Adipose tissue (tissue), 3 donors: Measurements from ENCODE around the gene TMEM169. TPM values are rescaled to one million over a fixed set of nuclear protein-coding genes. Genes with fewer than 3 reads are reported as not detected.

Source experiments
- H3K27ac ChIP-seq: one replicate; pipeline ENCODE4 v1.5.1; 2013; ENCODE audit warnings: low read depth, low read length
- WGBS, 3 donors: extraction: QIAGEN DNeasy Blood & Tissue Kit; methylation state at CpG; one replicate each; pipeline ENCODE4 v1.1.7; 2013; 5-methylcytosine and 5-hydroxymethylcytosine counted together
- polyA plus RNA-seq, 3 donors: library from polyadenylated mRNA; stranded (reverse); fragments of 200-250 nt; gene quantifications; one replicate each; pipeline ENCODE4 v1.2.3, GENCODE V29; 2013
- donor health status: healthy with polysubstance abuse.
- donor health status: Bipolar disorder and iron deficiency.
- donor health status: healthy.

TMEM169 gene, protein sequence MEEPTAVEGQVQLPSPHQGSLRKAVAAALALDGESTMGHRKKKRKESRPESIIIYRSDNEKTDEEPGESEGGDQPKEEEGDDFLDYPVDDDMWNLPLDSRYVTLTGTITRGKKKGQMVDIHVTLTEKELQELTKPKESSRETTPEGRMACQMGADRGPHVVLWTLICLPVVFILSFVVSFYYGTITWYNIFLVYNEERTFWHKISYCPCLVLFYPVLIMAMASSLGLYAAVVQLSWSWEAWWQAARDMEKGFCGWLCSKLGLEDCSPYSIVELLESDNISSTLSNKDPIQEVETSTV
- under 1 TPM in 2 of 3 donors, not detected in 1; 0.28 to 0.62 TPM for polyA plus RNA-seq

DNA sequence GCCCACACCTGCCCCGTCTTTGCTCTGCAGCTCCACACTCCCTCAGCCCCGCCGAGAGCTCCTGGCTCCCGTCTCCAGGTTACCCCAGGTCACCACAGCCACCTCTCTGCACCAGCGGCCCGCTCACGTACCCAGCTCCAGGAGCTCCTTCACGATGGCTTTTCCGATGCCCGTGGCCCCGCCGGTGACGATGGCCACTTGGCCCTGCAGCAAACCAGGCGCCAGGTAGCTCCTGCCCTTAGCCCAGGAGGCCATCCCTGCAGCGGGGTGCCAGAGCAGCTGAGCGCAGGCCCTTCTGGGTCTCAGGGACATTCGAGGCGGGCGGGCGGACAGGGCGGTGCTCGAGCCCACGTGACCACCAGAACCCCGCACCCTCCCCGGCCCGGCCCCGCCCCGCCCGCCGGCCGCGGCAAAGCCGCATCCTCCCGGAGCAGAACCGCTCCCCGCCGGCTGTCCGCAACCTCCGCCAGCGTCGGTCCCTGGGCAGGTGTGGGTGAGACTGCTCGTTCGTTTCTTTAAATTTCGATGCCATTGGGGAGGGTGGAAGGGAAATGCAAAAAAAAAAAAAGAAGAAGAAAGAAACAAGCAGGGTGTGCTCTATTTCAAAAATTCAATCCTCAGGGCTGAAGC is at the start of gene TMEM169, which contains the start of gene PECR:
Gene TMEM169, plus strand, starts transcription at position 433 of the 630 bp plus-strand sequence. CDS start 14,045 bp downstream, outside the sequence.
Gene PECR, minus strand, starts transcription at position 323 of the 630 bp plus-strand sequence. Its CDS starts 68 bp downstream, at position 255.
- 0 to 1% (median 0%) methylated on average over 44 of the region's 44 CpGs for WGBS, 3 donors
- no peak within 1 kb of the TSS for H3K27ac ChIP-seq

DNA sequence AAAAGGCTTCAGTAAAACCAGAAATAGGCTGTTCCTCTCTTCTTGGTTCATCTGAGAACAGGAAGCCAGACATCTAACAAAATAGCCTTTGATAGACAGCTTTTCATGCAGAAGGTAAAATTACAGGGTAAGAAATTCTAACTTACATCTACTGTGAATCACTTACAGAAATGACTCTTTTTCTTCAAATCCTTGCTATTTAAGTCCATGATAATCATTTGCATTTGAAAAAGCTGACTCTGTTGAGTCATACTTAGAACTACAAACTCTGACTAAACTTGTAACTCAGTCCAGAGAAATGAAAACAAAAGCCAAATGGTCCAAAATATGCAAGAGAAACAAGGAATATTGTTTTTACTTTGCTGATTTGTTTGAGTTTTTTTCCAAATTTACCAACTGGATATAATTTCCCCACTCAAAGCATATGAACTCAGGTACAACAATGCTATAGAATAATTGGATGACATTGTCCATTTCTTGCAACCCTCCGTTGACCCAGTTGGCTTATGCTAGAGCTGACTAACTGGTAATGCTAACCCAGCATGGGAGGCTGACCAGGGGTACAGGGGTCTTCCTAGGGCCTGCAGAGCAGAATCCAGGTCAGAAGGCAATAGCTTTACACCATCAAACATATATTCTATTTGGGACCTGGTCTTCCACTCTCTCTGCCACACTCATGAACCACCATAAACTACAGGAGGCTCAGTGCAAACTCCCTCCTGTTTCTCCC is 49.6 kb upstream of the TMEM169 start:
- 93 to 100% (median 95%) methylated on average over 1 of the region's 1 CpG for WGBS, 3 donors
- H3K27ac ChIP-seq = no peak overlapping the region

DNA sequence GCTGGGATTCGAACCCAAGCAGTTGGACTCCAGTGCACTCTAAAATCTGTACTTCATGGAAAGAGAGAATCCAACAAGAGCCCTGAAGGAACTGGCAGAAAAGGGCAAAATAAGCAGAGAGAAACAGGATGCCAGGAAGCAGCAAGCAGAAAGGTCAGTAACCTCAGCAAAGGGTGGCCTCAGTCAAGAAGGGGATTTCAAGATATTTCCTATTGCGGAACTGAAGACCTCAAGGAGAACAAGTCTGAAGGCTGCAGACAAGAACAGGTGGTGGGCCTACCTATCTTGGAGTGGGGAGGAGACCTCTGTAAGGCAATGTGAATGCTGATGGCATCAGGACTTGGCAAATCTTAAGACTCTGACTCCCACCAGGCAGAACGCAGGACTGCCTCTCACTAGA is 48.3 kb upstream of the TMEM169 start:
- 93 to 98% (median 94%) methylated on average over 3 of the region's 3 CpGs for WGBS, 3 donors
- no peak overlapping the region for H3K27ac ChIP-seq

DNA sequence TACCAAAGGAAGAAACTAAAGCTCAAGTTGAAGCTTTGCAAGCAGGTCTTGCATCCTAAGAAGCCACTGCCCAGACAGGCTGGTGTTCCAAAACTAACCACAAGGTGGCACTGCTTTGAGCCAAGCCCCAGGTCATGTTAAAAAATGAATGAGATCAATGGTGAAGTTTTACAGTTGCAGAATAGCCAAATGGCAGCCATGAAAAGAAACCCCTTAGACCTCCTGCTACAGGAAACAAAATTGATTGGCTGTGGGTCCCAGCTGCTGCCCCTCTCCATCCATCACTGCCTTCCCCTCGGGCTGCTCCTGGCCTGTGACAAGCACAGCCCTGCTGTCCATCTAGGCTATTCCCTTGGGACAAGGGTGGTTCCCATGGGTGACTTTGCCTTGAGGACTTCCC is 47.7 kb upstream of the TMEM169 start:
- H3K27ac ChIP-seq = no peak overlapping the region
- WGBS, 3 donors = 17 to 60% (median 47%) methylated on average over 1 of the region's 1 CpG

DNA sequence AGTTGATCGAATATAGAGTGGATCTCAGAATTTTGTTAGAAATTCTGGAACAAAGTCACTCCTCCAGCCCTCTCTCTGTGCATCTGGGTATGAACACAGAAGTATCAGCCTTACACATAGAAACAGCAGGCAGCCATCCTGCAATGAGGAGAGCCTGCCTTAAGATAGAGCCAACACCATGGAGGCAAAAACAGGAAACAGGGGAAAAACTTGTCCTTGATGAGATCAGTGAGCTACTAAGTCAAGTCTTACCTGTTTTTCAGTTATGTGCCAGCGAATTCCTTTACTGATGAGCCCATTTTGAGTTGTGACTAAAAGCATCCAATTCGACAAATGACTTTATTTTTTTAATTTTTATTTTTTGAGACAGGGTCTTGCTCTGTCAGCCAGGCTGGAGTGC is 41.8 kb upstream of the TMEM169 start:
- 94 to 98% (median 95%) methylated on average over 3 of the region's 3 CpGs for WGBS, 3 donors
- H3K27ac ChIP-seq = no peak overlapping the region

DNA sequence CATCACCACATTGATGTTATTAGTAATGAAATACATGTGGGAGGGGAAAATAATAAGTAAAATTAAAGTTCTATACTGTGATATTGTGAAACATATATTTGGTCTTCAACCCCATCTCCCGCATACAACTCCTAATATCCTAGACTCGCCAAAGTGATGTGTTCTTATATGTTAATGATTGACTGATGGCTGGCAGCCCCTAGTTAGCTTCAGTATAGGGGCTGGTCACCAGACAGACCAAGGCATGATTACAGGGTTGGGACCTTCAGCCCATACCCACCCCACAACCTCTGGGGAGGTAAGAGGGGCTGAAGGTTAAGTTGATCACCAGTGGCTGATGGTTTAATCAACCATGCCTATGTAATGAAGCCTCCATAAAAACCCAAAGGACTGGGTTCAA is 40.3 kb upstream of the TMEM169 start:
- WGBS, 3 donors = 89 to 100% (median 97%) methylated on average over 2 of the region's 2 CpGs
- H3K27ac ChIP-seq = no peak overlapping the region

DNA sequence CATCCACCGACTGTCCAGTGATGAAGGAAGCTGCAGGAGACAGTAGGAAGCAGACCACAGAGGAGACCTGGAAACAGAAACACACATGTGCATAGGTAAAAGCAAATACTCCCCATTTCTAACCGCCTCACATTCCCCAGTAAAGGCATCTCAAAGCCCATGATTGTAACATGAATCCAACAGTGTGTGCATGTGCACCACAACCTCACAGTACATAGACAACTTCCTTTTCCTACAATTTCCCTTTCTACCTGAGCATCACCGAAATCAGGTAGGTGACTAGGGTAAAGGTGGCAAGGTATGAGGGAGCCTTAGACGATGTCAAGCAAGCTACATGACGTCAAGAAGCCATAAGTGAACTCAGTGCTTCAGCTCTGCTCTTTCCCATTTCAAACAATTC is 37.8 kb upstream of the TMEM169 start:
- WGBS, 3 donors = 95% methylated on average over 5 of the region's 5 CpGs
- H3K27ac ChIP-seq = no peak overlapping the region

DNA sequence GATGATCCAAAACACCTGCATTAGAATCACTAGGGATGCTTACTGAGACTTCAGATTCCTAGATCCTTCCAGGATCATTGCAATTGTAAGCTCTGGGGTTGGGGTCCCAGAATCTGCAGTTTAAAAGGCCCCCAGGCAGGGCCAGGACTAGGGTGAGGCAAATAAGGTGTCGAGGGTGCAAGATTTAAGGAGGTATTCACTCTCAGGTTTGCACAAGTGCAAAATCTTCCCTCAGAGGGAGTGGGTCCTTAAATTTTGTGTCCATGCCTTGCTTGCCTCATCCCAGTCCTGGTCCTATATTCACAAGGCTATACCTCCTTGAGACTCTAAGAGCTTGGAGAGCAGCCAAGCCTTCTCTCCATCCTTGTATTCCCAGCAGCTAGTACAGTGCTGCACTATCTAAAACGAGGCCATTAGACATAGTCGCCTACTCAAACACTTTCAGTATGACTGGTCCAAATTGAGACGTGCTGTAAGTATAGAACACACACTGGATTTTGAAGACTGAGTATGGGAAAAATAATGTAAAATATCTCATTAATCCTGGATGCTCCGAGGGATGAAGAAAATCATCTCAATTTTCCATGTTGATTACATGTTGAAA is 36.7 kb upstream of the TMEM169 start:
- 75 to 77% (median 77%) methylated on average over 5 of the region's 5 CpGs for WGBS, 3 donors
- H3K27ac ChIP-seq = no peak overlapping the region

DNA sequence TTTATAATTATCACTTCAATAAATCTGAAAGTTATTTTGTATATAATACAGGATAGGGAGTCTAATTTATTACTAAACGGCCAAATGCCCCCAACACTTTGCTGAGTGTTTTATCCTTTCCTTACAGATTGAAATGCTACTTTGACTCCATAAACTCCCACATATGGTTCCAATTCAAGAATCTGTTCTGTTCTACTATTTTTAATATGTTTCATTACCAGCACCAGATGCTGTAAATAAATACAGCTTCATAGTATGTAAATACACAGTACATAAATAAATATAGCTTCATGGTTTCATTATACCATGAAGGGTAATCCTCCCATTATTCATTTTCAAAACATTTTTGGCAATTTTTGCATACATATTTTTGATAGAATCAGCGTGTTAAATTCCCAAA is 34.3 kb upstream of the TMEM169 start:
- 87 to 92% (median 91%) methylated on average over 2 of the region's 2 CpGs for WGBS, 3 donors
- H3K27ac ChIP-seq = no peak overlapping the region

DNA sequence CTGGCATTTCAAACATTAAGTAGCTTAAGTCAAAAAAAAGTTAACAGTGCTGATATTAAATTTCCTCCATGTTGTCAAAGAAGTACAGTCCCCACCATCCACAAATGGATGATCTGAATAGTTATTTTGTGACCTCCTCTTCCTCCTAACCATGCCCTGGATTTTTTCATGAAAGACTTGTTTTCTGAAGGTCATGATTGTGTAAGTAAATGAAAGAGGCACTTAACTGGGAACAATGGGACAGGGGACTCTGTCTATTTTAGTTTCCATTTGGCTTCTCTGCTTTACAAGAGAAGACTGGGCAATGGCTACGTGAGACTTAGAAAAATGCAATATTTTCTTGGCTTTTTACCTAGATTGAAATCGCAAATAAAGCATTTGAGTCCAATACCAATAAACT is 32.3 kb upstream of the TMEM169 start:
- 89 to 96% (median 92%) methylated on average over 2 of the region's 2 CpGs for WGBS, 3 donors
- no peak overlapping the region for H3K27ac ChIP-seq

DNA sequence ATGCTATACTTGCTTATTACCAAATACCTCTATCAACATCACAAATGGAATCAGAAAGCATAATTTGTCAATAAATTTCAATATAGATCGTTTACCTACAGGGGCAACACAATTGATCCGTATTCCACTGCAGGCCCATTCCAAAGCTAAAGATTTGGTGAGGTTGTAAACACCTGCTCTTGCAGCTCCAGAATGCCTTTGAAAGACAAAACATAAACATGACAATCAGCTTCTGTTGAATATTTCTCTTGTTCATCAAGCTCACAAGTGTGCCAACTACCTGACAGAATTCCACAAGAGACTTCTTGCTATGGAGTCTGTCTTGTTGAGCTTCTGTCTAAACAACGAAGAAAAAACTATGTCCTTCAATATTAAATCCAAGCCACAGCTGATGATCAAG is 30.4 kb upstream of the TMEM169 start:
- H3K27ac ChIP-seq = no peak overlapping the region
- WGBS, 3 donors = 89 to 93% (median 90%) methylated on average over 3 of the region's 3 CpGs

DNA sequence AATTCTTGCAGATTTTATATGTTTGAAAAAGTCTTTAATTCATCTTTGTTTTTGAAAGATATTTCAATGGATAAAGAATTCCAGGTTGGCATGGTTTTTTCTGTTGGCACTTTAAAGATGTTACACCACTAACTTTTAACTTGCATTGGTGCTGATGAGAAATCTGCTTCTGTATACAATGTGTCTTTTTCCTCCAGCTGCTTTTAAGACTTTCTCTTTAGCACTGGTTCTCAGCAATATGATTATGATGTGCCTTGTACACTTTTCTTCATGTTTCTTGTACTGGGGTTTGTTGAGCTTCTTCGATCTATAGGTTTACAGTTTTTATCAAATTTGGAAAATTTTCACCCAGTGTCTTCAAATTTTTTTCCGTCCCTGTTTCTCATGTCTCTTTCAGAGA is 29.3 kb upstream of the TMEM169 start:
- 94 to 97% (median 97%) methylated on average over 2 of the region's 2 CpGs for WGBS, 3 donors
- H3K27ac ChIP-seq = no peak overlapping the region

DNA sequence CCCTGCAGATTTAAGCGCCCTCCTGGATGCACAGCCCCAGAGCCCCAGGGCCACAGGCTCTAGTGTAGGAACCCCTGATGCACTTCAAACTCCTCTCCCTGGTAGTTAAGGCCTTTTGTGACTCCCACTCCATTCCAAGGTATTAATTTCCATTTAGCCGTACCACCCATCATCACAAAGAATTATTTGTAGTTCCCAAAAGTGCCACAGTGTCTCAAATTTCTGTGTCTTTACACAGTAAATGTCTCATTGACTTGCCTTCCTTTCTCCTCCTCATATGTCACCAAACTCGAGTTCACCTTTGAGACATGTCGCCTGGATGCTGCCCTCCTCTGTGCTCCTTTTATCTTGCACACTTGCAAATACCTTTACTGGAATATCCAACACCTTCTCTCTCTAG is 26.0 kb upstream of the TMEM169 start:
- 89 to 96% (median 92%) methylated on average over 4 of the region's 4 CpGs for WGBS, 3 donors
- H3K27ac ChIP-seq = no peak overlapping the region

DNA sequence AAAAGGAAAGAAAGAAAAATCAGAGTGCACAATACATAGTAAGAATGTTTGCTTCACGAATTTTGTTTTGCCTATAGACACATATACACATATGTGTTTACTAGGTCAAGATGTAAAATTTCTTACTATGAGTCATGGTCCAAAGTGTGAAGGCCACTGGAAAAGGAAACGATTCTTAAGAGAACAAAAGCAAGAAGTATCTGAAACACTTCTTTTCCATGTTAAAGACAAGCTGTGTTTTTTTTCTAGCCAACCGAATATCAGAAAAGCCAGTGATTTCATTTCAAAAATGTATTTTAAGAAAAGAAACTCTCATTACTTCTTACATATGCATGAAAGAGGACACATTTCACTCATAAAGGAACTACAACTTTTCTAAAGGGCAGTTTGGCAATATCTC is 25.0 kb upstream of the TMEM169 start:
- no peak overlapping the region for H3K27ac ChIP-seq
- 63 to 82% (median 74%) methylated on average over 3 of the region's 3 CpGs for WGBS, 3 donors

DNA sequence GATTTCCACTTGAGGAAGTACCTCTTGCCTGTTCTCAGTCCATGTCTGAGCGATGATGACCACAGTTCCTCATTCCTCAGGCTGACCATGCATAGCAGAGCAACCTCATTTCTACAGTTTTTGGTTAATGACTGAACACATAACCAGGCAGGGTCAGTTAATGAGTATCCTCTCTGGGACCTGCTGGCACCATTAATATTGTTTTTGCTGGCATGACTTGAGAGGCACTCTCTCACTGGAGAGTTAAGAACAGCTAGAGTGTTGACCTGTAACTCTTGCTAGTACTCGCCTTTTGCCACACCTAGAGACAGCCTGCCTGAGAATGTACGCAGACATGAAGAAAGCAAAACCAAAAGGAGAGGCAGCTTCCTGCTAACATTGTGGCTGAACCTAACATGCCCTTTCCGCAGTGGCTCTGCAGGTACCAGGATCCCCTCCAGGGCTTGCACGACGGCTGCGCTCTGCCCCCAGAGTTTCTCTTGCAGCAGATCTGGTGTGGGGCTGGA is 24.0 kb upstream of the TMEM169 start:
- no peak overlapping the region for H3K27ac ChIP-seq
- 56 to 61% (median 58%) methylated on average over 7 of the region's 7 CpGs for WGBS, 3 donors

DNA sequence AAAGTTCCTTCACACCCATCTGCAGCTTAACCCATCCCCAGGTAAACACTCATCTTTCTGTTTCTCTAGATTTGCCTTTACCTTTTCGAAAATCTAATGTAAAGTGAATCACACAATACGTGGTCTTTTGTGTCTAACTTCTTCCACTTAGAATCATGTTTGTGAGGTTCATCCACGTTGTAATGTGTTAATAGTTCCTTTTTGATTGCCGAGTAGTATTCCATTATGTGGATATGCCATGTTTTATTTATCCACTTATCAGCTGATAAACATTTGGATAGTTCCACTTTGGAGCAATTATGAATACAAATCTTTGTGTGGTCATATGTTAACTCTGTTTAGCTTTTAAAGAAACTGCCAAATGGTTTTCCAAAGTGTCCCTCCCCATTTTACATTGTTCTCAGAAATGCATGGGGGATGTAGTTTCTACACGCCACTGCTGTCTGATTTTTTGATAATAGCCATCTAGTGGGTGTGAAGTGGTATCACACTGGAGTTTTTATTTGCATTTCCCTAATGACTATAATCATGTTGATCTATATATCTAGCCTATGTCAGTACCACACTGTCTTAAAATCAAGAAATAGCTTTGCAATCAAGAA is 22.4 kb upstream of the TMEM169 start:
- no peak overlapping the region for H3K27ac ChIP-seq
- WGBS, 3 donors = 94 to 97% (median 95%) methylated on average over 5 of the region's 5 CpGs

DNA sequence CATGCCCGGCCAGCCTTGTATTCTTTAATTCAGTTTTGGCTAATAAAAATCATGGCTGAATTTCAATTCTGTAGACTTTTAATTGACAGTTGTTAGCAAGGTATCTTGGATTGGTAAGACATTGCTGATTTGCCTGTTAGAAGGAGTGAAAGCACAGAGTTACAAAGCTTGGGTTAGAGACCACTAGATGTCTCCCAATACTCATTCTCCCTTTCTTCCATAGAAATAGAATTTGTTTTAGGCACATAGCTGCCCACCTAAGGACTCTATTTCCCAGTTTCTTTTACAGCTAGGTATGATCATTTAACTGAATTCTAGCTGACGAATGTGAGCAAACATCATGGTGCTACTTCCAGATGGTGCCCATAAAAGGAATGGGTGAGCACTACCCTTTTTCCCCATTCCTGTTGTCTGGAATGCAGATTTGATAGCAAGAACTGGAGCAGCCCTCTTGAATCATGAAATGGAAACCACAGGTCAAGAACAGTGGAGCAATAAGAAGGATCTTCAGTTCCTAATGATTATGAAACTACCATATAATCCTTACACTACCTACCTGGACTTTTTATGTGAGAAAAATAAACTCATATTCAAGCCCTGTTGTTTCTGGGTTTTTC is 17.6 kb upstream of the TMEM169 start:
- 88 to 97% (median 95%) methylated on average over 2 of the region's 2 CpGs for WGBS, 3 donors
- H3K27ac ChIP-seq = no peak overlapping the region

DNA sequence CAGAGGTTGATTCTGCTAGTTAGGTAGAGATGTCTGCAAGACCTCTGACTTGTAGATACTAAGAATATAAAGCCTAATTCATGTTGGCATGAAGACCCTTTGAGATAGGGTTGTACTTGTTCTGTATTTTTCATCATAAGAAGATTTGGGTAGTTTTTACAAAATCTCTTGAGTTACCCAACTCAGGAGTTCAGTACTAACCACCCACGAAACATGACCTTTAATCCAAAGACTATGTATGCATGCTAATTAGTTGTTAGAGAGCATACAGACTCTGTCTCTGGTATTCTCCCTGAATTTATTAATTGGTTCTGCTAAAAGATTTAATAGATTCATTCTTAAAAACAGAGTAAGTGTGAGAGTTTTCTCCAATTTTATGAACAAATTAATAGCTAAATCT is 17.1 kb upstream of the TMEM169 start:
- no peak overlapping the region for H3K27ac ChIP-seq
- WGBS, 3 donors = 73 to 89% (median 82%) methylated on average over 1 of the region's 1 CpG
